22Rv1 (cell line): ENCODE results near the gene RNF5.

ENCODE experiments used
- H3K27ac ChIP-seq: fragments of 450-650 bp; 2 replicates; pipeline ENCODE4 v1.5.1; 2017
- CTCF ChIP-seq: fragments of 450-650 bp; IDR thresholded peaks from 2 replicates; pipeline ENCODE4 v1.5.1; 2017; ENCODE audit warnings: mild to moderate bottlenecking
- ZFX ChIP-seq: fragments of 450-650 bp; IDR thresholded peaks from 2 replicates; pipeline ENCODE4 v1.6.1; 2017; ENCODE audit warnings: antibody characterized with exemption, borderline replicate concordance

RNF5 gene

GRCh38 chr6:32212076-32212760, 34.0 kb downstream of the RNF5 start:
- no peak for TF ChIP-seq CTCF
- TF ChIP-seq ZFX, result no peak
- no peak overlapping the region for H3K27ac ChIP-seq

GRCh38 chr6:32213649-32214048, 35.4 kb downstream of the RNF5 start:
- no peak for TF ChIP-seq ZFX
- no peak for TF ChIP-seq CTCF

GRCh38 chr6:32214126-32214525, 35.9 kb downstream of the RNF5 start:
- no peak for TF ChIP-seq CTCF
- TF ChIP-seq ZFX, result no peak
- H3K27ac ChIP-seq, result no peak overlapping the region

More at GRCh38 chr6:32213649-32214048, 35.4 kb downstream of the RNF5 start:
- H3K27ac ChIP-seq, result no peak overlapping the region

GRCh38 chr6:32215617-32216016, 37.4 kb downstream of the RNF5 start:
- TF ChIP-seq CTCF (no peak), ZFX (no peak)
- no peak overlapping the region for H3K27ac ChIP-seq

GRCh38 chr6:32216285-32216684, 38.1 kb downstream of the RNF5 start:
- no peak overlapping the region for H3K27ac ChIP-seq
- no peak for TF ChIP-seq CTCF
- no peak for TF ChIP-seq ZFX

GRCh38 chr6:32216998-32217397, 38.8 kb downstream of the RNF5 start:
- no peak for TF ChIP-seq CTCF
- TF ChIP-seq ZFX, result no peak
- no peak overlapping the region for H3K27ac ChIP-seq

GRCh38 chr6:32218167-32218566, 40.0 kb downstream of the RNF5 start:
- TF ChIP-seq CTCF (no peak), ZFX (no peak)
- no peak overlapping the region for H3K27ac ChIP-seq
